PC-9 (cell line): ENCODE data around the gene FREM3.

Source experiments
- CTCF ChIP-seq: fragments of 200-600 bp; sonication (generic); conservative IDR thresholded peaks from 2 replicates; pipeline ENCODE4 v1.6.1; 2017; ENCODE audit warnings: mixed run types, antibody characterized with exemption, mild to moderate bottlenecking, moderate library complexity
- EZH2 ChIP-seq: fragments of 200-600 bp; sonication (generic); IDR thresholded peaks from 2 replicates; pipeline ENCODE4 v1.8.0; 2017; ENCODE audit warnings: antibody characterized with exemption, low read depth

- TF ChIP-seq CTCF (no peak), EZH2 (no peak)
Observed at GRCh38 chr4:143712155-143712550, 11.7 kb upstream of the FREM3 start.
